Suppressor macrophage treated with lipopolysaccharide for 1 hour (primary cell): ENCODE data around the gene KRTAP1-1.
"Not testable (repeated sequence)": the region's sequence is repeated elsewhere in the genome, so short reads cannot be mapped to it uniquely, and the experiment has no call there.

Experiments
- DNase-seq, 3 donors: peaks; one replicate each; pipeline ENCODE4 v3.0.0-alpha.2; 2020 to 2022

The KRTAP1-1 gene

GRCh38 chr17:41010441-41010840, 30.8 kb downstream of the KRTAP1-1 start:
- no peak for DNase-seq

GRCh38 chr17:41009936-41010335, 31.3 kb downstream of the KRTAP1-1 start:
- no peak for DNase-seq

GRCh38 chr17:41009301-41009760, 31.9 kb downstream of the KRTAP1-1 start:
- no peak for DNase-seq

- no peak for DNase-seq
Measured at GRCh38 chr17:41008811-41009210, 32.4 kb downstream of the KRTAP1-1 start, which contains the start of gene KRTAP3-1. KRTAP3-1 (minus strand) TSS chr17:41009128; CDS start chr17:41009074, 54 bp downstream.

GRCh38 chr17:41004397-41004796, 36.9 kb downstream of the KRTAP1-1 start:
- DNase-seq, result no peak

- no peak for DNase-seq
Measured at GRCh38 chr17:41003926-41004325, 37.3 kb downstream of the KRTAP1-1 start.

- peak; percentile 7 to 72 (median 41) for DNase-seq
Measured at GRCh38 chr17:41002814-41003213, 38.4 kb downstream of the KRTAP1-1 start.

- no peak for DNase-seq
Measured at GRCh38 chr17:41001795-41002194, 39.5 kb downstream of the KRTAP1-1 start.

- not testable (repeated sequence) for DNase-seq
Measured at GRCh38 chr17:40999563-40999962, 41.7 kb downstream of the KRTAP1-1 start, which contains the start of gene KRTAP3-2. KRTAP3-2 (minus strand) TSS chr17:40999906; CDS start chr17:40999853, 53 bp downstream.

- DNase-seq, result no peak
Measured at GRCh38 chr17:40997361-40997760, 43.9 kb downstream of the KRTAP1-1 start.

GRCh38 chr17:40996829-40997228, 44.4 kb downstream of the KRTAP1-1 start:
- no peak for DNase-seq

GRCh38 chr17:40995116-40995515, 46.1 kb downstream of the KRTAP1-1 start:
- DNase-seq, result no peak

- DNase-seq, result no peak
Measured at GRCh38 chr17:40993839-40994238, 47.4 kb downstream of the KRTAP1-1 start, which contains the start of gene KRTAP3-3. KRTAP3-3 (minus strand) TSS chr17:40994164; CDS start chr17:40994097, 67 bp downstream.

- no peak for DNase-seq
Measured at GRCh38 chr17:40993084-40993483, 48.2 kb downstream of the KRTAP1-1 start.

- no peak for DNase-seq
Measured at GRCh38 chr17:40992666-40993065, 48.6 kb downstream of the KRTAP1-1 start.
